Kidney (tissue), 14 donors: Measurements from ENCODE around the gene GALR3. TPM values are rescaled to one million over a fixed set of nuclear protein-coding genes. Genes with fewer than 3 reads are reported as not detected.

Experiments
- DNase-seq, 5 donors: peaks; one replicate each; pipeline ENCODE4 v3.0.0-alpha.2; 2013 to 2020
- FAIRE-seq: peaks from 2 replicates; lab custom pipeline; 2012; peaks lifted over from hg19 to GRCh38; lab: Jason Lieb, UNC
- H3K27ac ChIP-seq, 2 donors: one replicate each; pipeline ENCODE4 v1.7.0; 2013; ENCODE audit warnings: low read depth in 2 of 2, low read length in 2 of 2, inconsistent platforms in 1 of 2
- H3K27me3 ChIP-seq: one replicate; pipeline ENCODE4 v1.7.1; 2013; ENCODE audit warnings: low read length, inconsistent platforms; ENCODE audit not compliant: control insufficient read depth, insufficient read depth
- H3K36me3 ChIP-seq, 3 donors: one replicate each; pipeline versions ENCODE4 v1.7.0 to v1.7.1; 2013; ENCODE audit warnings: low read length in 3 of 3, control low read depth in 1 of 3, inconsistent platforms in 1 of 3; ENCODE audit not compliant: insufficient read depth in 3 of 3, control insufficient read depth in 2 of 3
- H3K4me1 ChIP-seq, 3 donors: one replicate each; pipeline versions ENCODE4 v1.7.0 to v1.7.1; 2013; ENCODE audit warnings: low read length in 3 of 3, inconsistent platforms in 1 of 3, low read depth in 1 of 3; ENCODE audit not compliant: control insufficient read depth in 2 of 3, insufficient read depth in 2 of 3
- H3K4me3 ChIP-seq, 3 donors: one replicate each; pipeline versions ENCODE4 v1.7.0 to v1.8.1; 2013; ENCODE audit warnings: low read length in 3 of 3, control low read depth in 1 of 3, inconsistent platforms in 1 of 3
- H3K9ac ChIP-seq, 3 donors: one replicate each; pipeline versions ENCODE4 v1.7.0 to v1.7.1; 2013; ENCODE audit warnings: low read length in 3 of 3, control low read depth in 1 of 3, inconsistent platforms in 1 of 3
- H3K9me3 ChIP-seq, 3 donors: one replicate each; pipeline versions ENCODE4 v1.7.0 to v1.7.1; 2013; ENCODE audit warnings: low read length in 3 of 3, control low read depth in 1 of 3, inconsistent platforms in 1 of 3; ENCODE audit not compliant: control insufficient read depth in 2 of 3, insufficient read depth in 1 of 3
- intact Hi-C: fragments of 100-400 bp; cut with DNase I; formaldehyde crosslinking; loops from one replicate; pipeline ENCODE4 v1.11.1; 2022
- polyA plus RNA-seq: library from polyadenylated mRNA; stranded (reverse); fragments of 350-450 nt; fragmentation: Illumina TruSeq; extraction: RNeasy Lipid Tissue Mini Kit (QIAGEN cat#74804); gene quantifications from one replicate; pipeline ENCODE4 v1.2.3, GENCODE V29; 2014; ENCODE audit warnings: low read depth, low replicate concordance; ENCODE audit not compliant: insufficient read depth
- total RNA-seq: library from RNA; stranded (reverse); fragmentation: NEBNext Ultra II Directional; extraction: Animal tissue kit (Norgen Biotek cat#: 25700); gene quantifications from one replicate; pipeline ENCODE4 v1.2.1, GENCODE V29; 2021
- TF ChIP-seq, protein P1 (sequence below): IDR thresholded peaks from 3 replicates; pipeline ENCODE4 v1.5.1; 2012; ENCODE audit warnings: mild to moderate bottlenecking, moderate library complexity, borderline replicate concordance; ENCODE audit not compliant: insufficient read depth; ENCODE audit errors: extremely low read depth
- donor health status: control.
- donor health status: control.
- donor health status: control.
- donor health status: control.
- donor health status: control.
- donor health status: DM: yes; HTN: yes; CAD: no.
- donor health status: Normal renal cell carcinoma (clear cell type).

GALR3 gene
- total and polyA plus RNA-seq, 2 donors from 2014 or later: not detected

DNA sequence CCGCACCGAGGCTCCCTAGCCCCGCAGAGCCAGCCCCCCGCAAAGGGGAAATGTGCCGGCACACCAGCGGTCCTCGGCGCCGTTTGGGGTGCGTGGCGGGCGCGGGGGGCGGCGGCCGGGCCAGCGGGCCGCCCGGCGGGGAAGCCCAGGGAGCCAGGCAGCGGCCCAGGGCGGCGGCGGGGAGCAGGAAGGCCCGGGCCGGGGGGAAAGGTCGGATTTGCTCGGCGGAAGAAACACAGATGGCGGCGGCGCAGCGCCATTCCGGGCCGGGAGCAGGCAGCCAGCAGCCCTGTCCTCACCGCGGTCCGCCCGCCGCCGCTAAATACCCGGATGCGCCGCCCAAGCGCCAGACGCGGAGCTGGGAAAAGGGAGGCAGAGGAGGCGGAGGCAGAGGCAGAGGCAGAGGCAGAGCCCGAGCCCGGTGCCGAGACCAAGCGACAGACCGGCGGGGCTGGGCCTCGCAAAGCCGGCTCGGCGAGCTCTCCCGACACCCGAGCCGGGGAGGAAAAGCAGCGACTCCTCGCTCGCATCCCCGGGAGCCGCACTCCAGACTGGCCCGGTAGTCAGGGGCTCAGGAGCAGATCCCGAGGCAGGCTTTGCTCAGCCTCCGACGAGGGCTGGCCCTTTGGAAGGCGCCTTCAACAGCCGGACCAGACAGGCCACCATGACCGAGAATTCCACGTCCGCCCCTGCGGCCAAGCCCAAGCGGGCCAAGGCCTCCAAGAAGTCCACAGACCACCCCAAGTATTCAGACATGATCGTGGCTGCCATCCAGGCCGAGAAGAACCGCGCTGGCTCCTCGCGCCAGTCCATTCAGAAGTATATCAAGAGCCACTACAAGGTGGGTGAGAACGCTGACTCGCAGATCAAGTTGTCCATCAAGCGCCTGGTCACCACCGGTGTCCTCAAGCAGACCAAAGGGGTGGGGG, 18.0 kb upstream of the GALR3 start:
- intact Hi-C loops: no loop called here
- TF ChIP-seq, protein P1, sequence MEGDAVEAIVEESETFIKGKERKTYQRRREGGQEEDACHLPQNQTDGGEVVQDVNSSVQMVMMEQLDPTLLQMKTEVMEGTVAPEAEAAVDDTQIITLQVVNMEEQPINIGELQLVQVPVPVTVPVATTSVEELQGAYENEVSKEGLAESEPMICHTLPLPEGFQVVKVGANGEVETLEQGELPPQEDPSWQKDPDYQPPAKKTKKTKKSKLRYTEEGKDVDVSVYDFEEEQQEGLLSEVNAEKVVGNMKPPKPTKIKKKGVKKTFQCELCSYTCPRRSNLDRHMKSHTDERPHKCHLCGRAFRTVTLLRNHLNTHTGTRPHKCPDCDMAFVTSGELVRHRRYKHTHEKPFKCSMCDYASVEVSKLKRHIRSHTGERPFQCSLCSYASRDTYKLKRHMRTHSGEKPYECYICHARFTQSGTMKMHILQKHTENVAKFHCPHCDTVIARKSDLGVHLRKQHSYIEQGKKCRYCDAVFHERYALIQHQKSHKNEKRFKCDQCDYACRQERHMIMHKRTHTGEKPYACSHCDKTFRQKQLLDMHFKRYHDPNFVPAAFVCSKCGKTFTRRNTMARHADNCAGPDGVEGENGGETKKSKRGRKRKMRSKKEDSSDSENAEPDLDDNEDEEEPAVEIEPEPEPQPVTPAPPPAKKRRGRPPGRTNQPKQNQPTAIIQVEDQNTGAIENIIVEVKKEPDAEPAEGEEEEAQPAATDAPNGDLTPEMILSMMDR: no peak
- no peaks in the 10 kb centered on the region for H3K9me3 ChIP-seq
- H3K27ac ChIP-seq: peak overlapping the region; percentile 90 to 91
- H3K9ac ChIP-seq: peak overlapping the region; percentile 75 to 89 (median 85)
- H3K27me3 ChIP-seq: no peaks in the 10 kb centered on the region
- H3K36me3 ChIP-seq: no peaks in the 10 kb centered on the region
- H3K4me3 ChIP-seq: peak overlapping the region; percentile 78 to 85 (median 82)
- FAIRE-seq (no peak), DNase-seq (peak; percentile 94 to 96 (median 95))
- H3K4me1 ChIP-seq: peaks cover 0 to 15% (median 14%) of the 10 kb centered on the region in 3 donors

DNA sequence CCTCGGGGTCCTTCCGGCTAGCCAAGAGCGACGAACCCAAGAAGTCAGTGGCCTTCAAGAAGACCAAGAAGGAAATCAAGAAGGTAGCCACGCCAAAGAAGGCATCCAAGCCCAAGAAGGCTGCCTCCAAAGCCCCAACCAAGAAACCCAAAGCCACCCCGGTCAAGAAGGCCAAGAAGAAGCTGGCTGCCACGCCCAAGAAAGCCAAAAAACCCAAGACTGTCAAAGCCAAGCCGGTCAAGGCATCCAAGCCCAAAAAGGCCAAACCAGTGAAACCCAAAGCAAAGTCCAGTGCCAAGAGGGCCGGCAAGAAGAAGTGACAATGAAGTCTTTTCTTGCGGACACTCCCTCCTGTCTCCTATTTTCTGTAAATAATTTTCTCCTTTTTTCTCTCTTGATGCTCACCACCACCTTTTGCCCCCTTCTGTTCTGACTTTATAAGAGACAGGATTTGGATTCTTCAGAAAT, 17.3 kb upstream of the GALR3 start:
- peak overlapping the region; percentile 90 to 91 for H3K27ac ChIP-seq
- DNase-seq (no peak), FAIRE-seq (no peak)
- TF ChIP-seq, protein P1: no peak
- no peaks in the 10 kb centered on the region for H3K36me3 ChIP-seq
- H3K4me3 ChIP-seq: peak overlapping the region; percentile 78 to 85 (median 82)
- peak overlapping the region; percentile 75 to 89 (median 85) for H3K9ac ChIP-seq
- no peaks in the 10 kb centered on the region for H3K27me3 ChIP-seq
- H3K4me1 ChIP-seq: peaks cover 0 to 15% (median 14%) of the 10 kb centered on the region in 3 donors
- intact Hi-C loops: no loop called here
- H3K9me3 ChIP-seq: no peaks in the 10 kb centered on the region

DNA sequence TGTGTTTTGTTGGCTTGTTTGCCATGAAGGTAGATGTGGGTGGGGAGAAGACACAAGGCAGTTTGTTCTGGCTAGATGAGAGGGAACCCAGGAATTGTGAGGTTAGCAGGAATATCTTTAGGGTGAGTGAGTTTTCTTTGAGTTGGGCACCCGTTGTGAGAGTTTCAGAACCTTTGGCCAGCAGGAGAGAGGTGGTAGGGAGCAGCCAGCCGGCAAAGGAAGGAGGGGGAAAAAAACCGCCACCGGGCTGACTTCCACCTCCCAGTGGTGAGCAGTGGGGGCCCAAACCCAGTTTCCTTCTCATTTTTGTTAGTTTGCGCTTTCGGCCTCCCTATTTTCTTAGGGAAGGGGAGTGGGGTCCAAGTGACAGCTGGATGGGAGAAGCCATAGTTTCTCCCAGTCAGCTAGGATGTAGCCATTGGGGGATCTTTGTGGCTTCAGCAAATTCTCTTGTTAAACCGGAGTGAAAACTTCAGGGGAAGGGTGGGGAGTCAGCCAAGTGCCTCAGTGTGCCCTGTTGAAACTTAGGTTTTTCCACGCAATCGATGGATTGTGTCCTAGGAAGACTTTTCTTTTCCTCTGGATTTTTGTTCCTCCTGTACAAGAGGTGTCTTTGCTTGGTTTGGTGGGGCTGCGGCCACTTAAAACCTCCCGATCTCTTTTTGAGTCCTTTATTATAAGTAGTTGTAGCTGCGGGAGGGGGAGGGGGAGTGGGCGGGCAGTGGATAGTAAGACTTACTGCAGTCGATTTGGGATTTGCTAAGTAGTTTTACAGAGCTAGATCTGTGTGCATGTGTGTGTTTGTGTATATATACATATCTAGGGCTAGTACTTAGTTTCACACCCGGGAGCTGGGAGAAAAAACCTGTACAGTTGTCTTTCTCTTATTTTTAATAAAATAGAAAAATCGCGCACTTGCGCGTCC, 16.5 kb upstream of the GALR3 start:
- intact Hi-C loops: no loop called here
- Histone ChIP-seq H3K27ac (peak overlapping the region; percentile 16 to 70), H3K9me3 (no peaks in the 10 kb centered on the region), H3K4me3 (peak overlapping the region; percentile 78 to 85 (median 82)), H3K27me3 (no peaks in the 10 kb centered on the region), H3K36me3 (no peaks in the 10 kb centered on the region), H3K4me1 (peaks cover 0 to 15% (median 14%) of the 10 kb centered on the region in 3 donors), H3K9ac (peak overlapping the region; percentile 39 to 75 (median 57))
- DNase-seq (peak in 2 of 5 donors; percentile 60), FAIRE-seq (no peak)
- TF ChIP-seq, protein P1: no peak
